Muscle layer of colon (tissue), 2 donors: Measurements from ENCODE around the gene VIPR2.
"Not testable (repeated sequence)": the region's sequence is repeated elsewhere in the genome, so short reads cannot be mapped to it uniquely, and the experiment has no call there.

Source experiments
- H3K27ac ChIP-seq: one replicate; pipeline ENCODE4 v1.7.0; 2013; ENCODE audit warnings: low read depth, mild to moderate bottlenecking, low read length, moderate library complexity
- H3K27me3 ChIP-seq, 2 donors: one replicate each; pipeline ENCODE4 v1.7.0; 2013; ENCODE audit warnings: low read length in 2 of 2, mild to moderate bottlenecking in 2 of 2; ENCODE audit not compliant: insufficient read depth in 2 of 2, control insufficient read depth in 1 of 2
- H3K36me3 ChIP-seq: one replicate; pipeline ENCODE4 v1.7.0; 2013; ENCODE audit warnings: mild to moderate bottlenecking, low read length; ENCODE audit not compliant: insufficient read depth
- H3K4me1 ChIP-seq: one replicate; pipeline ENCODE4 v1.7.0; 2013; ENCODE audit warnings: mild to moderate bottlenecking, low read length; ENCODE audit not compliant: insufficient read depth
- H3K4me3 ChIP-seq, 2 donors: one replicate each; pipeline ENCODE4 v1.7.0; 2013; ENCODE audit warnings: low read length in 2 of 2, low read depth in 1 of 2, mild to moderate bottlenecking in 1 of 2, moderate library complexity in 1 of 2
- H3K9ac ChIP-seq: one replicate; pipeline ENCODE4 v1.7.0; 2013; ENCODE audit warnings: low read length
- H3K9me3 ChIP-seq: one replicate; pipeline ENCODE4 v1.7.0; 2013; ENCODE audit warnings: mild to moderate bottlenecking, low read length
- donor health status: abdominal sarcoma.
- donor health status: Adenocarcinoma of cecum.

Gene VIPR2

DNA sequence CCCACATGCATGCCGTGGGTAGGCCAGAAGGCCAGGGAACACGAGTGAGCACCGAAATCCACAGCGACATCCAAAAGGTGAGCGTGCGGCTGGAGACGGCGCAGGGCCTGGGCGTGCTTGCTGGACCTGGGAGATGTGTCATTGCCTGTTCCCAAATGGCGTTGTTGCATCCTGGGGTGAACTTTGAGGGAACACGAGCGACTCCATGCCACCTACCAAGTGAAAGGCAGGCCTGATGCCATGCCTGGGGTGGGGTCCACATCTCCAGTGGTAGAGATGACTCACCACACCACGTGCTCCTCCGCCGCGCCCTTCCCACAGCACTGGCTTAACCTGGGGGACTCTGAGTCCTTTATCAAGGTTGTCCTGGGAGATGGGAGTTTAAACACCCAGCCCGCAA is 24.7 kb upstream of the VIPR2 start:
- no peak overlapping the region for H3K27ac ChIP-seq
- no peaks in the 10 kb centered on the region for H3K4me1 ChIP-seq

DNA sequence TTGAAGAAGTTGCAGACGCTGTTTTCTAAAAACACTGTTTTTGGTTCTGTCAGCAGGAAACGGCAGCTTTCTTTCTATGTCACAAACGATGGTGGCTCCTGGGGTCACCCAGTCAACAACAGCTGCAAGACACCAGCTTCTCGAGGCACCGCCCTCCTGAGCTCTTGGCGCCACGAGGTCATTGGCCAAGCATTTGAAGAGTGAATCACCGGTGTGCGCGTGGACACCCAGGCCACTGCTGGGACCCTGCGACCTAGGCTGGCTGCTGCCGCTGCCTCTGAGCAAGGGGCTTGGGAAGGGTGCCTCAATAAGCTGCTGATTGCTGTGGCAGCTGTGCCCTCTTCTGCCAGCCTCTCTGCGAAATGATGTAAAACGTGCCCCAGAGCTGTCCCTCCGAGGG is 22.5 kb upstream of the VIPR2 start:
- no peaks in the 10 kb centered on the region for H3K36me3 ChIP-seq
- no peak overlapping the region for H3K4me3 ChIP-seq
- H3K9me3 ChIP-seq, result no peaks in the 10 kb centered on the region

More for the DNA sequence above, 24.7 kb upstream of the VIPR2 start:
- Histone ChIP-seq H3K9me3 (no peaks in the 10 kb centered on the region), H3K27me3 (no peaks in the 10 kb centered on the region), H3K4me3 (no peak overlapping the region), H3K9ac (no peak overlapping the region), H3K36me3 (no peaks in the 10 kb centered on the region)

DNA sequence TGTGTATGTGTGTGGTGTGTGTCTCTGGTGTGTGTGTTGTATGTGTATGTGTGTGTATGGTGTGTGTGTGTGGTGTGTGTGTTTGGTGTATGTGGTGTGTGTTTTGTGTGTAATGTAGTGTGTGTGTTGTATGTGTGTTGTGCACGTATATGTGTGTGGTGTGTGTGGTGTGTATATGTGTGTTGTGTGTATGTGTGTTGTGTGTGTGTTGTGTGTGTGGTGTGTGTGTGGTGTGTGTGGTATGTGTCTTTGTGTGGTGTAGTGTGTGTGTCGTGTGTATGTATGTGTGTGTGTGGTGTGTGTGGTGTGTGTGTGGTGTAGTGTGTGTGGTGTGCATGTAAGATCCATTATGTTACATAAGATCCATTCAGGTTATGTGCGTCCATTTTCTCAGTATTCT is 21.9 kb upstream of the VIPR2 start:
- H3K4me3 ChIP-seq, result no peak overlapping the region

More for the DNA sequence above, 22.5 kb upstream of the VIPR2 start:
- Histone ChIP-seq H3K9ac (no peak overlapping the region), H3K27ac (no peak overlapping the region), H3K27me3 (no peaks in the 10 kb centered on the region), H3K4me1 (no peaks in the 10 kb centered on the region)

DNA sequence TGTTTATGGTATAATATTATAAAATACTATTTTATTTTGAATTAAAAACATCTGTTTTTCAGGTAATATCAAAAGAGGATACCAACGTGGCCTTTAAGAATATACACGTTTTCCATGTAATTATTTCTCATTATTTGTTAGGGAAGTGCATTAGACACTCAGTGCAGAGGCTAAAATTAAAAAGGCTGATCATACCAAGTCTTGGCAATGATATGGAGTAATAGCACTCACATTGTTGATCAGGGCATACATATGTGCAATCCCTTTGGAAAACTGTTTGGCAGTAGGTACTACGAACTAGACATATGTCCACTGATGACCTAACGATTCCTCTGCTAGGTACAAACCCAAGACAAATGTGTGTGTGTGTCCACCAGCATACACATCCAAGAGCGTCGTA is 20.7 kb upstream of the VIPR2 start:
- Histone ChIP-seq H3K27ac (no peak overlapping the region), H3K36me3 (no peaks in the 10 kb centered on the region), H3K4me1 (no peaks in the 10 kb centered on the region), H3K27me3 (no peaks in the 10 kb centered on the region), H3K9ac (no peak overlapping the region), H3K9me3 (no peaks in the 10 kb centered on the region), H3K4me3 (no peak overlapping the region)

More for the DNA sequence above, 21.9 kb upstream of the VIPR2 start:
- H3K9ac ChIP-seq, result no peak overlapping the region
- no peaks in the 10 kb centered on the region for H3K9me3 ChIP-seq
- H3K27me3 ChIP-seq, result no peaks in the 10 kb centered on the region
- no peaks in the 10 kb centered on the region for H3K4me1 ChIP-seq
- no peaks in the 10 kb centered on the region for H3K36me3 ChIP-seq
- H3K27ac ChIP-seq, result no peak overlapping the region

DNA sequence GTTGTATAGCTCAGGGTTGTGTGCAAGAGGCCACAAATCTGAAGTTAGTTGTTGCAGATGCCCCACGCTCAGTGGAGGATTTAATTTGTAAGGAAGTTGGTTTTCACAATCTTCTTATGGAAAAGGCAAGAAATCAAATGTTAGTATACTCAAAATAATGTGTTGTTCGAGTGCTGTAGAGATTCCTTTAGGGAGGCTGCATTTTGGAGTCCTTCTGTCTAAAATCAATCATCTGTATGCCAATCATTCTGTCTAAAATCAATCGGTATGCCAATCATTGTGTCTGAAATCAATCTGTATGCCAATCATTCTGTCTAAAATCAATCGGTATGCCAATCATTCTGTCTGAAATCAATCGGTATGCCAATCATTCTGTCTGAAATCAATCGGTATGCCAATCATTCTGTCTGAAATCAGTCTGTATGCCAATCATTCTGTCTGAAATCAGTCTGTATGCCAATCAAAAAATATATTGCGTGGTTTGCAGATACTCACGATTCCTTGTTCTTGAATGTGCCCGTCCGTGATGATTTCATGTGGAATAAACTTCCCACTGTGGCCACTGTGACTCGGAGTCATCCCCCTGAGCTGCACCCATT is 19.1 kb upstream of the VIPR2 start:
- H3K9me3 ChIP-seq, H3K36me3 ChIP-seq, H3K27me3 ChIP-seq, H3K4me3 ChIP-seq, H3K4me1 ChIP-seq, H3K9ac ChIP-seq, H3K27ac ChIP-seq: not testable (repeated sequence)

DNA sequence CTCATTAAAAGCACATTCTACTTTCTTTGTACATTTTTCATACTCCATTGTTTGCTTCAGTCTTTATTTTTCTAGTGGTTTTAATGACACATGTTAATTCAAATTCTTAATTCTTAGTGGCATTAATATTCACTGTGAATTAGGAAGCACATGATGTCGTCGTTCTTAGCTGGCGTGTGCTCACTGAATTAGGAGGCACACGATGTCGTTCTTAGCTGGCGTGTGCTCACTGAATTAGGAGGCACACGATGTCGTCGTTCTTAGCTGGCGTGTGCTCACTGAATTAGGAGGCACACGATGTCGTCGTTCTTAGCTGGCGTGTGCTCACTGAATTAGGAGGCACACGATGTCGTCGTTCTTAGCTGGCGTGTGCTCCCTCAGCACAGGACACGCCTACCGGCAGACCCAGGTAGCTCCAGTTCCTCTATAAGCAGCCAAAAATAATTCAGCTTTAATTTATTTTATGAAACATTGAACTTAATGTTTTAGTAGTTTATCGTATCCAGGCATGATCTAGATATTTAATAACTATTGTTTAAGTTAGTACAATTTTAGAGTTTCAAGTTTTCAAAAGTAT is 17.5 kb upstream of the VIPR2 start:
- H3K36me3 ChIP-seq, H3K9ac ChIP-seq, H3K4me3 ChIP-seq, H3K9me3 ChIP-seq, H3K27me3 ChIP-seq, H3K27ac ChIP-seq, H3K4me1 ChIP-seq: not testable (repeated sequence)

DNA sequence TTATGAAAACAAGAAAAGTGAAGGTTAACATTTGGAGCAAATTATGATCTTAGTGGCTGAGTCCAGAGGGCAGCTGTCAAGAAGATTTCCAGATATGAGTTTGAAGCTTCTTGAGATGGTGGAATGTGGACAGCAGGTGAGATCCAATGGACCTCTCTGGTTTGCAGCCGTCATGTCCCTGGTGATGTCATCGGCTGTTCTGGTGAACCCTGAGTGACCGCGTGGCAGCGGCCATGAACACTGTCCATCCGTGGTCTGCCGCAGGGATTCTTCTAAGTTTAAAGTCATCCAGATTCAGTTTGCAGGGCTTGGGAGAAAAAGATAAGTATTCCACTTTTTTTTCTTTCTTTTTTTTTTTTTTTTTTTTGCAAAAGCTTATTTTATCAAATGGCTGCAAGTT is 15.8 kb upstream of the VIPR2 start:
- Histone ChIP-seq H3K4me1 (no peaks in the 10 kb centered on the region), H3K4me3 (no peak overlapping the region), H3K9me3 (no peaks in the 10 kb centered on the region), H3K9ac (no peak overlapping the region), H3K27me3 (no peaks in the 10 kb centered on the region), H3K27ac (no peak overlapping the region), H3K36me3 (no peaks in the 10 kb centered on the region)

DNA sequence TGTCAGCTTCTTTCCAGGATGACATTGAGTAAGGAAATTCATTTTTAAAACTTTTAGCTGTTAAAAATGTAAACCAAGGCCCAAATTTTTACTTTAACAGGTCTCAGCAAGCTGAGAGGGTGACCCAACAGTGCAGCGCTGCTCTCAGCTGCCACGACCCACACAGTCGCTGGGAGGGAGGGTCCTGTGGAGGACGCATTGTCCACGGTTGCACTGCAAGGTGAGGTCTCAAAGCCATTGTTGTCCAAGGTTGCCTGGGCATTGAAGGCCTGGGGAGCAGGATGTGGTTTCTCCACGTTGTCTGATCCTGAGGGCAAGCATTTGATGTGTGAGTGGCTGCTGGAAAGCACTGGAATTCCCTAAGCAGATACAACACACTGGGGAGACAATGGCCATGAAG is 15.1 kb upstream of the VIPR2 start:
- H3K27ac ChIP-seq, result no peak overlapping the region

DNA sequence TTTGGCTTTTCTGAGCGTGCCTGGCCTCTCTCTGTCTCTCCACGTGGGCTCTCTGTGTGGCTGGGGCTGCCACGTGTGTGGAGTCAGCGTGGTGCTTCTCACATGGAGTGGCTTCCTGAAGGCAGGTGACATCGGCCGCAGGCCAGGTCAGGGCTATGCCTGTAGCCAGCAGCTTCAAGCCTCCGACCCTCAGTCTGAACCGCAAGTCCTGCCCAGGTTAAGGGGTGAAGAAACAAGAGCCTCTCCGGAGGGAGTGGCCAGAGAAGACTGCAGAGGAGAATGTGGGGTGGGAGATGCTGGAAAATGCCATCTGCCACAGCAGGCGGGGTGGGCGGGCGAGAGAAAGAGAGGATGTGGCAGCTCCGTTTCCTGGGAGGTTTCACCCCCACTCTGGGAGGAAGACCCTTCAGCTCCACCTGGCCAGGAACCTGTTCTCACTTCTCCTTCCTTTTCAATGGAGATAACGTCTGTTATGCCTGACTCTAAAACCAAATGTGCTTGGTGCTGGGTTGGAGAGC is 14.3 kb upstream of the VIPR2 start:
- Histone ChIP-seq H3K4me3 (no peak overlapping the region), H3K4me1 (no peaks in the 10 kb centered on the region), H3K27ac (no peak overlapping the region), H3K9ac (no peak overlapping the region), H3K36me3 (no peaks in the 10 kb centered on the region), H3K9me3 (no peaks in the 10 kb centered on the region), H3K27me3 (no peaks in the 10 kb centered on the region)

More for the DNA sequence above, 15.1 kb upstream of the VIPR2 start:
- Histone ChIP-seq H3K36me3 (no peaks in the 10 kb centered on the region), H3K4me1 (no peaks in the 10 kb centered on the region), H3K27me3 (no peaks in the 10 kb centered on the region), H3K9me3 (no peaks in the 10 kb centered on the region), H3K9ac (no peak overlapping the region), H3K4me3 (no peak overlapping the region)

DNA sequence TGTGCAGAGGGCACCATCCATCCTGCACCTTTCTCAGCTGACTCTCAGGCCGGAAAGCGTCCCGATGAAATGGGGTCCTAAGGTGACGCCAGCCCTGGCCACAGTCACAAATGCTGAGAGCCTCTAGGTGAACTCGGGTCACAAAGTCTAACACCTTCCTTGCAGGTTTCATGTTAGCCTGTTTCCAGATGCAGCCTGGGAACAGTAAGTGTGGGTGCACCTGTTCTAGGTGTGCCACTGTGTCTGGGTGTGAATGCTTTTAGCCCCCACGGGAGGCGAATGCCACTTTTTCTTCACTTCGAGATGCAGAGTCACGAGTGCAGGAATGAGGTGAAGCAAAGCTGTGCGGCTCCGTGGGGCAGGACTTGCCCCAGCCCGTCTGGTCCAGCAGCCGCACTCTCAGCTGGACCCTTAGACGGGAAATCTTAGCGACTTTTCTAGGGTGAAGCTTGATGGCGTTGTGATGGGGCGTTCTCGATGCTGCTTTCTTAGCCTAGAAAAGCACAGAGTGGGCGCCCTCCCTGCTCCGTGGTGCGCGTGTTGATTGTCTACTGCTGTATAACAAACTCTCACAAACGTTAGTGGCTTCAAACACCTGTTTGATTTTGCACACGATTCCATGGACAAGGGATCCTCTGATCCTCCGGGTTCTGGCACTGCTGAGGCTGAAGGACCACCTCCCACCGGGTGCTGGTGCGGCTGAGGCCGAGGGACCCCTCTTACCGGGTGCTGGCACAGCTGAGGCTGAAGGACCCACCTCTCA is 13.6 kb upstream of the VIPR2 start:
- no peak overlapping the region for H3K9ac ChIP-seq
- no peak overlapping the region for H3K4me3 ChIP-seq
- H3K4me1 ChIP-seq, result no peaks in the 10 kb centered on the region
- H3K27me3 ChIP-seq, result no peaks in the 10 kb centered on the region
- H3K27ac ChIP-seq, result no peak overlapping the region
- no peaks in the 10 kb centered on the region for H3K36me3 ChIP-seq
- H3K9me3 ChIP-seq, result no peaks in the 10 kb centered on the region

DNA sequence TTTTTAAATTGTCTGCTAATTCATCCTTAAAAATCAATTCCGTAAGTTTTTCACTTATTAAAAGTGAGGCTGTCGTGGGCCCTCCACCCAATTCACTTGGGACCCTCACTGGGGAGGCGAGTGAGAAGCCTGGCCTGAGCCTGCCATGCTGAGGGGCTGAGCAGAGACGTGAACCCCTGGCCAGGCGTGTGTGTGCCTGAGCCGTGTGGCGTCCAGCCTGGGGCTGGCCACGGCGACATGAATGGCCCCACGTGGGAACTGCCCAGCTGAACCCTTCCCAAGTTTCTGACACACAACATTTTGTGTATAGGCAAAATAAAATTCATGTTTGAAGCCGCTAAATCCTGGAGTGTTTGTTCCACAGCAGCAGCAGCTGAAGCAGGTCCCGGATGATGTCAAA is 13.0 kb upstream of the VIPR2 start:
- no peaks in the 10 kb centered on the region for H3K36me3 ChIP-seq
- no peak overlapping the region for H3K4me3 ChIP-seq
- H3K4me1 ChIP-seq, result no peaks in the 10 kb centered on the region
- no peak overlapping the region for H3K9ac ChIP-seq
- no peaks in the 10 kb centered on the region for H3K9me3 ChIP-seq
- no peaks in the 10 kb centered on the region for H3K27me3 ChIP-seq
- no peak overlapping the region for H3K27ac ChIP-seq
